LNCAP (cell line): Measurements from ENCODE around the gene L3MBTL4.

Experiments
- TF ChIP-seq, protein P1 (sequence below): fragments of 450-650 bp; IDR thresholded peaks from 2 replicates; pipeline ENCODE4 v1.5.1; 2017; ENCODE audit warnings: mild to moderate bottlenecking

Gene L3MBTL4

DNA sequence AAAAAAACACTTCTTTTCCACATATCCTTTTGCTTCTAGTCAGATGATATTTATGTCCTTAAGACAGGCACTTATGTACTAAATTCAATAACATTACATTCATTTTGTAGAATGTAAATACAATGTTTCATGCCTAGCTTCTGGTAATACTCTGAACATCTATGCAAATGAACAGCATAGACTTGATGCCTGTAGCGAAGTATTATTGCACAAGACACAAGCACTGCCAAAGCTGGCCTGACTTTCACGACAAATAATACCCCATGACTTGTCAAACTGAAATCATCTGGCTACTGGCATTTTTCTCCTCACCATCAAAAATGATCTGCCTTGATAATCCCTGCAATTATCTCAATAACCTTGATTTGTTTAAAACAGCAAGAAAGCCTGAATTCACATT, 101.3 kb downstream of the L3MBTL4 start:
- TF ChIP-seq, protein P1, sequence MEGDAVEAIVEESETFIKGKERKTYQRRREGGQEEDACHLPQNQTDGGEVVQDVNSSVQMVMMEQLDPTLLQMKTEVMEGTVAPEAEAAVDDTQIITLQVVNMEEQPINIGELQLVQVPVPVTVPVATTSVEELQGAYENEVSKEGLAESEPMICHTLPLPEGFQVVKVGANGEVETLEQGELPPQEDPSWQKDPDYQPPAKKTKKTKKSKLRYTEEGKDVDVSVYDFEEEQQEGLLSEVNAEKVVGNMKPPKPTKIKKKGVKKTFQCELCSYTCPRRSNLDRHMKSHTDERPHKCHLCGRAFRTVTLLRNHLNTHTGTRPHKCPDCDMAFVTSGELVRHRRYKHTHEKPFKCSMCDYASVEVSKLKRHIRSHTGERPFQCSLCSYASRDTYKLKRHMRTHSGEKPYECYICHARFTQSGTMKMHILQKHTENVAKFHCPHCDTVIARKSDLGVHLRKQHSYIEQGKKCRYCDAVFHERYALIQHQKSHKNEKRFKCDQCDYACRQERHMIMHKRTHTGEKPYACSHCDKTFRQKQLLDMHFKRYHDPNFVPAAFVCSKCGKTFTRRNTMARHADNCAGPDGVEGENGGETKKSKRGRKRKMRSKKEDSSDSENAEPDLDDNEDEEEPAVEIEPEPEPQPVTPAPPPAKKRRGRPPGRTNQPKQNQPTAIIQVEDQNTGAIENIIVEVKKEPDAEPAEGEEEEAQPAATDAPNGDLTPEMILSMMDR: no peak

DNA sequence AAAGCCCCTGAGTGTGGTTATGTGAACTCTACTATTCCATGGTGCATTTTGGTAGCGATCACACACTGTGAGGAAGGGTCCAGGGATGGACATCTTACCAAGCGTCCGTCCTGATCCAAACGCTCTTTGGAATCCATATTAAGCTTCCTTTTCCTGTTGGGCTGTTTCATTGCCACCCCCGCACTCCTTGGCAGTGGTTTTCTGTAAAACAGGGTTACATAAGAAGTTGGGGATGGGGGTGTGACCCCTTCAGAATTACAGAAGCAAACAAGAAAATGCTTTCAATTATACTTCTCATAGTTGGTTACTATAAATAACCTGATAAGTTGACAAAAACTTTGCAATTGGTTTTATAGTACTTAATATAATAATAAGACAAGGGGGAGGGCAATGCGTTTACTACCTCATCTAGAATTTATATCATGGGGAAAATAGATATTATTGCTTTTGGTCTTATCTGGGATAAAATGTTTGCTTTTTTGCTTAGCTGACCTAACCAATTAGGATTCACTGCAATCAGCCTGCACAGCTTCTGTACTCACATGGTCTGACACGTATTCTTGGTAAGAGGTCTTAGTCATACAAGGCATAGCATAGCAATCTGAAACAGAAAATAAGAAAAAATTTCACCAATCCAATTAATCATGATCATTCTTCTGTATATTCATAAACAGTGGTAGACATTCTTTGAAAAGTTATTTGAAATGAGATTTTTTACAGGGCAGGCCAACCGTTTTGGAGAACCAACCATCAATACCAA, 103.1 kb downstream of the L3MBTL4 start:
- TF ChIP-seq, protein P1: no peak

DNA sequence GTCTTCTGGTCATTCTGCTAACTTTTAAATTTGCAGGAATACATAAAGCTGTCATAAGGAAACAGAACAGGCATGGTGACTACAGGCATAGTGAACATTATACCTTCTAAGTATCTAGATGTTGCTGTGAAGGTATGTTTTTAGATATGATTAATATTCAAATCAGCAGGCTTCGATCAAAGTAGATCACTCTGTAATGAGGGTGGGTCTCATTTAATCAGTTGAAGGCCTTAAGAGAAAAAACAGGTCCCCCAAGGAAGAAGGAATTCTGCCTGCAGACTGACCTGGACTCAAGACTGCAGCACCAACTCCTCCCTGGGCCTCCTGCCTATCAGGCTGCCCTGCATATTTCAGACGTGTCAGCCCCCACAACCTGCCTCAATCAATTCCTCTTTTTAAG, 104.0 kb downstream of the L3MBTL4 start:
- TF ChIP-seq, protein P1: no peak

DNA sequence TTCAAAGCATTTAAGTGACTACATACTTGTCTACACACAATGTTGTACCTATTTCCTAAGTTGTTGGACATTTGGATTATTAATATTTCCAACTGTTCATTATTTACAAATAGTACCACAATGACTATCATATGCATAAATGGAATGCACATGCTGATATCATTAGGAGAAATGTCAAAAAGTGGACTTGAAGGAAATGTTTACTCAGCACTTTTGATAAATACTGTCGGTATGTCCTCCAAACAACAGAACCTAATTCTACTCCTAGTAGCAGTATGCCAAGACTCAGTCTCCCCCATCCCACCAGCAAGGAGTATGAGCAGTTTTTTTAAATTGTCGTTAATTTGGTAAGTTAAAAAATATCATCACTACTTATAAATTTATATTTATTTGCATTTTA, 116.8 kb downstream of the L3MBTL4 start:
- TF ChIP-seq, protein P1: no peak

DNA sequence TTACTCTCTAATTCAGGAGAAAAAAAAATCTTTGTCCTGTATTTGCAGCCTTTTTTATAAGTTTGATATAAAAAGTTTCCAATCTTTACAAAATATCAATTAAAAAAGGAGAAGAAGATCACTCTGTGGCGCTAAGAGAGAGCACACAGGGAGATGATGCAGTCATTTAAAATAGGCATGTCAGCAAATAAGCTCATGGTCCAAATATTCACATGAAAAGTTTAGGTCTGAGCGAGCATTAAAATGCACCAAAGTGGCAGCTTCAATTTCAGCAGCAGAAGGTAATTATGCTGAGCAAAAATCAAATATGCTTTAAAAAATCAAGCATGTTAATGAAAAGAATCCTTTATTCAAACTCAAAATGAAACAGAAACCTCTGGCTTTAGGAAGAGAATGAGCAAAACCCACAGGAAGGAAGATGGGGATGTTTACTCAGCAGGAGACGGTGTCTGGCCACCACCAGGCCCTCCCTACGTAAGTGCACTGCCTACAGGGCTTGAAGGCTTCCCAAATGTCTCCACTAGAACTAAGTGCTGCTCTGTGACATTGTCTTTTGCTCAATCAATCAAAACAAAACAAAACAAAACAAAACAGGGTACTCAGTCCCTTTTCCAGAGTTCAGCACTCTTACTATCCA, 120.4 kb downstream of the L3MBTL4 start:
- TF ChIP-seq, protein P1: no peak

DNA sequence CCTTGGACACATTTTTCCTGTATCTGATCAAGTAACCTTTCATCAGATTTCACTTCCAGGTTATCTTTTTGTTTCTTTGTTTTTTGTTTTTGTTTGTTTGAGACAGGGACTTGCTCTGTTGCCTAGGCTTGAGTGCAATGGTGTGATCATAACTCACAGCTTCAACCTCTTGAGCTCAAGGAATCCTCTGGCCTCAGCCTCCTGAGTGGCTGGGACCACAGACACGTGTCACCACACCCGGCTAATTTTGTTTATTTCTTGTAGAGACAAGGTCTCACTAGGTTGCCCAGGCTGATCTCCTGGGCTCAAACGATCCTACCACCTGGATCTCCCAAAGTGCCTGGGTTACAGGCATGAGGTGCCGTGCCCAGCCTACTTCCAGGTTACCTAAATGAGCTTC, 124.9 kb downstream of the L3MBTL4 start:
- TF ChIP-seq, protein P1: no peak

DNA sequence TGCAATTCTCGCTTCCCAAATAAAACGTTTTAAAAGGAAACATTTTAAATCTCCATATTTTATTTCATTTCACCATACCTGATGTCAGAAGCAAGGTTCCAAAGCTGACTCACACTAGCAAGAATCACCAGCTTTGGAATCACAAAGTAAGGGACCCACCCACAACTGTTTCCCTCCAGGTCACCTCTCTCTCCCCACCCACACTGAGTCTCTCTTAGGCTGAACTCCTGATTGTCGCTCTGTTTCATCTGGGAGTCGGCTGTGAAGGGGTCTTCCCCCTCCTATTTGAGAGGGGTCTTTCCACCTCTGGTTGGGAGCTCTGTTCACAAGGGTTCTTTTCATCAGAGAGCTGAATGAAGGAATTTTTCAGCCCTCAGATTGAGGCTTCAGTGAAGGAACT, 128.1 kb downstream of the L3MBTL4 start:
- TF ChIP-seq, protein P1: no peak
